Cardiac fibroblast (primary cell): Measurements from ENCODE around the gene POLDIP2.
A peak's percentile ranks its signal among the peaks of the same experiment; 100 is the strongest.

Experiments used
- DNase-seq, 2 donors: peaks; one replicate each; pipeline versions ENCODE4 v3.0.0 to v3.0.0-alpha.2; 2010; ENCODE audit warnings: low read depth in 2 of 2
- H3K4me3 ChIP-seq, 2 donors: replicated peaks in 1 of 2; 1 replicate in 1 of 2; 2 replicates in 1 of 2; pipeline ENCODE4 v1.5.1; 2011; ENCODE audit warnings: low read depth in 2 of 2, low read length in 2 of 2, mild to moderate bottlenecking in 2 of 2, moderate library complexity in 1 of 2
- TF ChIP-seq, protein P1 (sequence below): IDR thresholded peaks from one replicate; pipeline ENCODE4 v1.5.1; 2011; ENCODE audit warnings: low read depth, mild to moderate bottlenecking, low read length, inconsistent platforms

Gene POLDIP2

GRCh38 chr17:28384281-28385036 is 27.1 kb upstream of the POLDIP2 start:
- TF ChIP-seq, protein P1, sequence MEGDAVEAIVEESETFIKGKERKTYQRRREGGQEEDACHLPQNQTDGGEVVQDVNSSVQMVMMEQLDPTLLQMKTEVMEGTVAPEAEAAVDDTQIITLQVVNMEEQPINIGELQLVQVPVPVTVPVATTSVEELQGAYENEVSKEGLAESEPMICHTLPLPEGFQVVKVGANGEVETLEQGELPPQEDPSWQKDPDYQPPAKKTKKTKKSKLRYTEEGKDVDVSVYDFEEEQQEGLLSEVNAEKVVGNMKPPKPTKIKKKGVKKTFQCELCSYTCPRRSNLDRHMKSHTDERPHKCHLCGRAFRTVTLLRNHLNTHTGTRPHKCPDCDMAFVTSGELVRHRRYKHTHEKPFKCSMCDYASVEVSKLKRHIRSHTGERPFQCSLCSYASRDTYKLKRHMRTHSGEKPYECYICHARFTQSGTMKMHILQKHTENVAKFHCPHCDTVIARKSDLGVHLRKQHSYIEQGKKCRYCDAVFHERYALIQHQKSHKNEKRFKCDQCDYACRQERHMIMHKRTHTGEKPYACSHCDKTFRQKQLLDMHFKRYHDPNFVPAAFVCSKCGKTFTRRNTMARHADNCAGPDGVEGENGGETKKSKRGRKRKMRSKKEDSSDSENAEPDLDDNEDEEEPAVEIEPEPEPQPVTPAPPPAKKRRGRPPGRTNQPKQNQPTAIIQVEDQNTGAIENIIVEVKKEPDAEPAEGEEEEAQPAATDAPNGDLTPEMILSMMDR, result no peak
- no peak for DNase-seq
- peak overlapping the region in 1 of 2 donors; percentile 17 for H3K4me3 ChIP-seq

DNA sequence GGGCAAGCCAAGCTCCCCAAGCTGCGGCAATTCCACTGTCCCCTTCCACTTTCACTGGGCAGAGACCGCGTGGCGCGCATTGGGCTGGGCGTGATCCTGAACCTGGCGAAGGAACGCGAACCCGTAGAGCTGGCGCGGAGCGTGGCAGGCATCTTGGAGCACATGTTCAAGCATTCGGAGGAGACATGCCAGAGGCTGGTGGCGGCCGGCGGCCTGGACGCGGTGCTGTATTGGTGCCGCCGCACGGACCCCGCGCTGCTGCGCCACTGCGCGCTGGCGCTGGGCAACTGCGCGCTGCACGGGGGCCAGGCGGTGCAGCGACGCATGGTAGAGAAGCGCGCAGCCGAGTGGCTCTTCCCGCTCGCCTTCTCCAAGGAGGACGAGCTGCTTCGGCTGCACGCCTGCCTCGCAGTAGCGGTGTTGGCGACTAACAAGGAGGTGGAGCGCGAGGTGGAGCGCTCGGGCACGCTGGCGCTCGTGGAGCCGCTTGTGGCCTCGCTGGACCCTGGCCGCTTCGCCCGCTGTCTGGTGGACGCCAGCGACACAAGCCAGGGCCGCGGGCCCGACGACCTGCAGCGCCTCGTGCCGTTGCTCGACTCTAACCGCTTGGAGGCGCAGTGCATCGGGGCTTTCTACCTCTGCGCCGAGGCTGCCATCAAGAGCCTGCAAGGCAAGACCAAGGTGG is 24.0 kb upstream of the POLDIP2 start:
- TF ChIP-seq, protein P1, result no peak
- H3K4me3 ChIP-seq, result no peak overlapping the region
- no peak for DNase-seq

GRCh38 chr17:28379814-28380801 is 22.8 kb upstream of the POLDIP2 start:
- no peak overlapping the region for H3K4me3 ChIP-seq
- TF ChIP-seq, protein P1, result no peak
- DNase-seq, result peak; percentile 47 to 63

DNA sequence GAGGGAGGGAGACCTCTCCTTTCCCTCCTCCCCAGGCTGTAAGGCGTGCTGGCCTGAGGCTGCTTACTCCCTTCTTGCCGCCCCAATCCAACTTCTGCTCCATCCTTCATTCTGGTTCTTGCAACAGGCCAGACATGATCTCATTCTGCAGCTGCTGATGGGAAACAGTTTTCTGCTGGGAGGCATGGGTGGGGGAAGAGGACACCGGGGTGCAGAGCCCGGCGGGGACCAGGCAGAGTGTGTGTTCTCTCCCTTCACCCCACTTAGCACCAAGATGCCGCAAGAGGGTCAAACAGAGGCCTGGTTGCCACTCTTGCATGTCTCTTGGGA is 15.6 kb upstream of the POLDIP2 start:
- peak overlapping the region in 1 of 2 donors; percentile 63 for H3K4me3 ChIP-seq
- TF ChIP-seq, protein P1, result no peak
- DNase-seq, result no peak

- DNase-seq, result peak; percentile 36 to 39
- TF ChIP-seq, protein P1, result no peak
- H3K4me3 ChIP-seq, result peak overlapping the region; percentile 41 to 63
These were observed 15.0 kb upstream of the POLDIP2 start for GRCh38 chr17:28372203-28372944.
